AG04450 (cell line): ENCODE measurements around the gene BHMT. TPM values are rescaled to one million over a fixed set of nuclear protein-coding genes. Genes with fewer than 3 reads are reported as not detected.

Experiments used
- CTCF ChIA-PET: fragments of 300-600, 350-600 bp; formaldehyde crosslinking; extraction: SDS; loops from one replicate; lab custom pipeline; 2022; ENCODE audit warnings: antibody characterized with exemption, inconsistent platforms; lab: Charles Lee
- POLR2A ChIA-PET: fragments of 350-600 bp; formaldehyde crosslinking; extraction: SDS; loops from one replicate; lab custom pipeline; 2021; ENCODE audit warnings: antibody characterized with exemption, inconsistent platforms; lab: Yijun Ruan, JAX
- DNase-seq: peaks from one replicate; pipeline ENCODE4 v3.0.0-alpha.2; 2011; ENCODE audit warnings: low read depth, low spot score
- H3K27ac ChIP-seq: one replicate; pipeline ENCODE4 v1.5.1; 2012; ENCODE audit warnings: low read depth, low read length, control low read depth
- H3K27me3 ChIP-seq: one replicate; pipeline ENCODE4 v1.6.0; 2012; ENCODE audit warnings: low read length; ENCODE audit not compliant: control insufficient read depth, insufficient read depth
- H3K4me3 ChIP-seq: 2 replicates; pipeline ENCODE4 v1.5.1; 2011; ENCODE audit warnings: mild to moderate bottlenecking, low read depth, low read length, control low read depth
- H3K9me3 ChIP-seq: 2 replicates; pipeline ENCODE4 v1.5.1; 2012; ENCODE audit warnings: low read length; ENCODE audit not compliant: control insufficient read depth, insufficient read depth
- CTCF ChIP-seq: IDR thresholded peaks from 2 replicates; pipeline ENCODE4 v1.5.1; 2011; ENCODE audit warnings: low read depth, low read length, control low read depth, inconsistent platforms
- polyA plus RNA-seq: library from polyadenylated mRNA; depleted of rRNA; stranded (reverse); fragments of >200 nt; gene quantifications from 2 replicates; pipeline ENCODE4 v1.2.3, GENCODE V29; 2011

BHMT gene
- polyA plus RNA-seq, 1 experiment, result not detected

- ChIA-PET CTCF (interaction anchor here (0.8 to 1.6 kb wide), 3 partner anchors 49 to 59 kb away, joined by 3 to 5 read pairs (median 5); no protein-coding TSS in a partner anchor), POLR2A (no interaction called here)
- peak; percentile 10 for DNase-seq
- Histone ChIP-seq H3K27me3 (no peaks in the 10 kb centered on the region), H3K4me3 (no peak overlapping the region), H3K9me3 (peaks cover 12% of the 10 kb centered on the region), H3K27ac (no peak overlapping the region)
- TF ChIP-seq CTCF, result no peak
Measured at GRCh38 chr5:79074641-79075040, 37.0 kb upstream of the BHMT start.

- ChIA-PET CTCF (interaction anchor here (1.3 kb wide), 1 partner anchor 51 kb away, joined by 5 read pairs; no protein-coding TSS in a partner anchor), POLR2A (no interaction called here)
- Histone ChIP-seq H3K27ac (no peak overlapping the region), H3K4me3 (no peak overlapping the region), H3K27me3 (no peaks in the 10 kb centered on the region), H3K9me3 (peaks cover 12% of the 10 kb centered on the region; the same call in 1 of the 2 replicates)
- DNase-seq, result no peak
- no peak for TF ChIP-seq CTCF
Measured at GRCh38 chr5:79075646-79076426, 35.8 kb upstream of the BHMT start.

- POLR2A ChIA-PET, result no interaction called here
- DNase-seq, result no peak
- CTCF ChIA-PET, result interaction anchor here (0.8 to 1.3 kb wide), 2 partner anchors 52 to 54 kb away, joined by 3 to 5 read pairs; no protein-coding TSS in a partner anchor
- no peak overlapping the region for H3K27ac ChIP-seq
- no peak for TF ChIP-seq CTCF
- no peaks in the 10 kb centered on the region for H3K27me3 ChIP-seq
- peaks cover 12% of the 10 kb centered on the region; the same call in 1 of the 2 replicates for H3K9me3 ChIP-seq
- H3K4me3 ChIP-seq, result no peak overlapping the region
Measured at GRCh38 chr5:79076819-79077218, 34.8 kb upstream of the BHMT start.

GRCh38 chr5:79077680-79078365 is 33.8 kb upstream of the BHMT start:
- H3K4me3 ChIP-seq, result no peak overlapping the region
- DNase-seq, result no peak
- no peak overlapping the region for H3K27ac ChIP-seq
- no peak for TF ChIP-seq CTCF
- ChIA-PET POLR2A (no interaction called here), CTCF (interaction anchor here (0.8 to 1.0 kb wide), 2 partner anchors 55 to 57 kb away, joined by 3 to 4 read pairs; no protein-coding TSS in a partner anchor)
- no peaks in the 10 kb centered on the region for H3K27me3 ChIP-seq
- H3K9me3 ChIP-seq, result peaks cover 12% of the 10 kb centered on the region; the same call in 1 of the 2 replicates
